Activated naive CD8-positive, alpha-beta T cell treated with anti-CD3 and anti-CD28 coated beads, Interleukin-2, amount 10 ng/mL, durations not matched to agents 7 days and 5 days (primary cell): ENCODE results near the gene ELMO1. TPM values are rescaled to one million over a fixed set of nuclear protein-coding genes. Genes with fewer than 3 reads are reported as not detected.

Experiments used
- ATAC-seq: fragments of 150-1000 bp; cut with Tn5 transposase; one replicate; pipeline ENCODE4 v1.10.0; 2021; ENCODE audit warnings: low read depth, moderate library complexity
- POLR2A ChIA-PET: fragments of 350-600 bp; sonication (Branson Sonifier 250); formaldehyde crosslinking; loops from one replicate; lab custom pipeline; 2021; ENCODE audit warnings: antibody characterized with exemption; lab: Charles Lee
- DNase-seq: peaks from one replicate; pipeline ENCODE4 v3.0.0; 2021
- H3K27ac Mint-ChIP-seq: one replicate; pipeline ENCODE4 v1.8.0; 2022; ENCODE audit warnings: mild to moderate bottlenecking, mixed read lengths
- H3K27me3 Mint-ChIP-seq: one replicate; pipeline ENCODE4 v1.8.0; 2022; ENCODE audit warnings: mild to moderate bottlenecking, moderate library complexity, mixed read lengths
- H3K36me3 Mint-ChIP-seq: one replicate; pipeline ENCODE4 v1.8.0; 2021; ENCODE audit warnings: mild to moderate bottlenecking, mixed read lengths
- H3K4me1 Mint-ChIP-seq: one replicate; pipeline ENCODE4 v1.8.0; 2021; ENCODE audit warnings: mixed read lengths
- H3K4me3 Mint-ChIP-seq: one replicate; pipeline ENCODE4 v1.8.0; 2022; ENCODE audit warnings: mild to moderate bottlenecking, moderate library complexity, mixed read lengths
- H3K9me3 Mint-ChIP-seq: one replicate; pipeline ENCODE4 v1.8.0; 2021; ENCODE audit warnings: mixed read lengths
- total RNA-seq, 2 experiments: library from RNA; stranded (reverse); gene quantifications; one replicate each; pipeline ENCODE4 v1.2.3, GENCODE V29; 2021

ELMO1 gene
- total RNA-seq, 2 experiments from 2014 or later = 73.4 to 78.6 TPM

GRCh38 chr7:36871863-36872262 lies 576.8 kb downstream of the ELMO1 start:
- peaks cover 12% of the 10 kb centered on the region for H3K4me1 Mint-ChIP-seq
- H3K36me3 Mint-ChIP-seq = peaks cover 61% of the 10 kb centered on the region
- ATAC-seq = no peak
- H3K27me3 Mint-ChIP-seq = no peaks in the 10 kb centered on the region
- H3K9me3 Mint-ChIP-seq = peaks cover 5% of the 10 kb centered on the region
- DNase-seq = no peak
- POLR2A ChIA-PET = no interaction called here
- H3K27ac Mint-ChIP-seq = no peak overlapping the region
- no peak overlapping the region for H3K4me3 Mint-ChIP-seq

GRCh38 chr7:36871355-36871738 lies 577.3 kb downstream of the ELMO1 start:
- peak overlapping the region; percentile 18 for H3K27ac Mint-ChIP-seq
- ATAC-seq = no peak
- DNase-seq = no peak
- no peak overlapping the region for H3K4me3 Mint-ChIP-seq
- H3K9me3 Mint-ChIP-seq = peaks cover 5% of the 10 kb centered on the region
- peaks cover 12% of the 10 kb centered on the region for H3K4me1 Mint-ChIP-seq
- no peaks in the 10 kb centered on the region for H3K27me3 Mint-ChIP-seq
- POLR2A ChIA-PET = no interaction called here
- H3K36me3 Mint-ChIP-seq = peaks cover 62% of the 10 kb centered on the region

GRCh38 chr7:36870625-36871354 lies 577.9 kb downstream of the ELMO1 start:
- H3K27me3 Mint-ChIP-seq = no peaks in the 10 kb centered on the region
- no peak overlapping the region for H3K27ac Mint-ChIP-seq
- H3K4me3 Mint-ChIP-seq = no peak overlapping the region
- H3K9me3 Mint-ChIP-seq = peaks cover 5% of the 10 kb centered on the region
- peaks cover 12% of the 10 kb centered on the region for H3K4me1 Mint-ChIP-seq
- peaks cover 64% of the 10 kb centered on the region for H3K36me3 Mint-ChIP-seq
- no peak for ATAC-seq
- no peak for DNase-seq
- POLR2A ChIA-PET = no interaction called here

- peaks cover 63% of the 10 kb centered on the region for H3K36me3 Mint-ChIP-seq
- DNase-seq (no peak), ATAC-seq (no peak)
- peaks cover 19% of the 10 kb centered on the region for H3K4me1 Mint-ChIP-seq
- POLR2A ChIA-PET = no interaction called here
- H3K27me3 Mint-ChIP-seq = no peaks in the 10 kb centered on the region
- peaks cover 5% of the 10 kb centered on the region for H3K9me3 Mint-ChIP-seq
- no peak overlapping the region for H3K27ac Mint-ChIP-seq
- H3K4me3 Mint-ChIP-seq = no peak overlapping the region
These were observed 579.8 kb downstream of the ELMO1 start for GRCh38 chr7:36868727-36869411.

GRCh38 chr7:36865019-36865418 lies 583.6 kb downstream of the ELMO1 start:
- H3K4me1 Mint-ChIP-seq = peaks cover 15% of the 10 kb centered on the region
- no peak overlapping the region for H3K27ac Mint-ChIP-seq
- POLR2A ChIA-PET = no interaction called here
- H3K36me3 Mint-ChIP-seq = peaks cover 73% of the 10 kb centered on the region
- no peaks in the 10 kb centered on the region for H3K9me3 Mint-ChIP-seq
- H3K4me3 Mint-ChIP-seq = no peak overlapping the region
- no peak for DNase-seq
- H3K27me3 Mint-ChIP-seq = no peaks in the 10 kb centered on the region
- no peak for ATAC-seq

GRCh38 chr7:36863901-36864701 lies 584.6 kb downstream of the ELMO1 start:
- Mint-ChIP-seq H3K27me3 (no peaks in the 10 kb centered on the region), H3K27ac (no peak overlapping the region), H3K36me3 (peaks cover 73% of the 10 kb centered on the region), H3K4me3 (no peak overlapping the region), H3K4me1 (peaks cover 13% of the 10 kb centered on the region), H3K9me3 (no peaks in the 10 kb centered on the region)
- DNase-seq = no peak
- peak; percentile 47 for ATAC-seq
- POLR2A ChIA-PET = interaction anchor here (0.6 kb wide), 1 partner anchor 21 kb away, joined by 3 read pairs; no protein-coding TSS in a partner anchor

- POLR2A ChIA-PET = no interaction called here
- ATAC-seq (no peak), DNase-seq (no peak)
- Mint-ChIP-seq H3K27ac (no peak overlapping the region), H3K4me3 (no peak overlapping the region), H3K36me3 (peaks cover 70% of the 10 kb centered on the region), H3K27me3 (no peaks in the 10 kb centered on the region), H3K4me1 (peaks cover 13% of the 10 kb centered on the region), H3K9me3 (no peaks in the 10 kb centered on the region)
These were observed 585.8 kb downstream of the ELMO1 start for GRCh38 chr7:36862771-36863261.

GRCh38 chr7:36861656-36862055 lies 587.0 kb downstream of the ELMO1 start:
- peaks cover 64% of the 10 kb centered on the region for H3K36me3 Mint-ChIP-seq
- peaks cover 13% of the 10 kb centered on the region for H3K4me1 Mint-ChIP-seq
- POLR2A ChIA-PET = no interaction called here
- H3K9me3 Mint-ChIP-seq = no peaks in the 10 kb centered on the region
- DNase-seq (no peak), ATAC-seq (no peak)
- no peak overlapping the region for H3K4me3 Mint-ChIP-seq
- H3K27ac Mint-ChIP-seq = no peak overlapping the region
- no peaks in the 10 kb centered on the region for H3K27me3 Mint-ChIP-seq

- POLR2A ChIA-PET = no interaction called here
- no peaks in the 10 kb centered on the region for H3K9me3 Mint-ChIP-seq
- DNase-seq (no peak), ATAC-seq (no peak)
- H3K36me3 Mint-ChIP-seq = peaks cover 67% of the 10 kb centered on the region
- H3K27ac Mint-ChIP-seq = no peak overlapping the region
- peaks cover 13% of the 10 kb centered on the region for H3K4me1 Mint-ChIP-seq
- no peak overlapping the region for H3K4me3 Mint-ChIP-seq
- no peaks in the 10 kb centered on the region for H3K27me3 Mint-ChIP-seq
These were observed 588.0 kb downstream of the ELMO1 start for GRCh38 chr7:36860681-36861080.

GRCh38 chr7:36855330-36855729 lies 593.3 kb downstream of the ELMO1 start:
- Mint-ChIP-seq H3K4me1 (peaks cover 6% of the 10 kb centered on the region), H3K27ac (no peak overlapping the region), H3K27me3 (no peaks in the 10 kb centered on the region), H3K4me3 (no peak overlapping the region), H3K9me3 (peaks cover 9% of the 10 kb centered on the region), H3K36me3 (peaks cover 69% of the 10 kb centered on the region)
- DNase-seq (no peak), ATAC-seq (no peak)
- POLR2A ChIA-PET = no interaction called here

- Mint-ChIP-seq H3K4me3 (no peak overlapping the region), H3K9me3 (peaks cover 9% of the 10 kb centered on the region), H3K4me1 (peaks cover 6% of the 10 kb centered on the region), H3K27me3 (no peaks in the 10 kb centered on the region), H3K27ac (no peak overlapping the region), H3K36me3 (peaks cover 62% of the 10 kb centered on the region)
- POLR2A ChIA-PET = no interaction called here
- no peak for DNase-seq
- no peak for ATAC-seq
These were observed 594.0 kb downstream of the ELMO1 start for GRCh38 chr7:36854652-36855051.

GRCh38 chr7:36852931-36853330 lies 595.7 kb downstream of the ELMO1 start:
- Mint-ChIP-seq H3K9me3 (peaks cover 10% of the 10 kb centered on the region), H3K27me3 (no peaks in the 10 kb centered on the region), H3K27ac (no peak overlapping the region), H3K4me1 (peaks cover 6% of the 10 kb centered on the region), H3K4me3 (no peak overlapping the region), H3K36me3 (peaks cover 53% of the 10 kb centered on the region)
- no peak for DNase-seq
- POLR2A ChIA-PET = no interaction called here
- no peak for ATAC-seq

GRCh38 chr7:36852017-36852416 lies 596.6 kb downstream of the ELMO1 start:
- Mint-ChIP-seq H3K27me3 (no peaks in the 10 kb centered on the region), H3K27ac (no peak overlapping the region), H3K36me3 (peaks cover 54% of the 10 kb centered on the region), H3K9me3 (peaks cover 13% of the 10 kb centered on the region), H3K4me3 (no peak overlapping the region), H3K4me1 (peaks cover 6% of the 10 kb centered on the region)
- POLR2A ChIA-PET = no interaction called here
- ATAC-seq (no peak), DNase-seq (no peak)
